GM12872 (cell line): ENCODE measurements around the gene VWA1.

Experiments used
- TF ChIP-seq, protein P1 (sequence below): IDR thresholded peaks from 3 replicates; pipeline ENCODE4 v1.5.1; 2011; ENCODE audit warnings: low read depth, mild to moderate bottlenecking, low read length, moderate library complexity; ENCODE audit not compliant: insufficient read depth

The VWA1 gene

GRCh38 chr1:1455366-1455884 lies 19.9 kb downstream of the VWA1 start:
- TF ChIP-seq, protein P1, sequence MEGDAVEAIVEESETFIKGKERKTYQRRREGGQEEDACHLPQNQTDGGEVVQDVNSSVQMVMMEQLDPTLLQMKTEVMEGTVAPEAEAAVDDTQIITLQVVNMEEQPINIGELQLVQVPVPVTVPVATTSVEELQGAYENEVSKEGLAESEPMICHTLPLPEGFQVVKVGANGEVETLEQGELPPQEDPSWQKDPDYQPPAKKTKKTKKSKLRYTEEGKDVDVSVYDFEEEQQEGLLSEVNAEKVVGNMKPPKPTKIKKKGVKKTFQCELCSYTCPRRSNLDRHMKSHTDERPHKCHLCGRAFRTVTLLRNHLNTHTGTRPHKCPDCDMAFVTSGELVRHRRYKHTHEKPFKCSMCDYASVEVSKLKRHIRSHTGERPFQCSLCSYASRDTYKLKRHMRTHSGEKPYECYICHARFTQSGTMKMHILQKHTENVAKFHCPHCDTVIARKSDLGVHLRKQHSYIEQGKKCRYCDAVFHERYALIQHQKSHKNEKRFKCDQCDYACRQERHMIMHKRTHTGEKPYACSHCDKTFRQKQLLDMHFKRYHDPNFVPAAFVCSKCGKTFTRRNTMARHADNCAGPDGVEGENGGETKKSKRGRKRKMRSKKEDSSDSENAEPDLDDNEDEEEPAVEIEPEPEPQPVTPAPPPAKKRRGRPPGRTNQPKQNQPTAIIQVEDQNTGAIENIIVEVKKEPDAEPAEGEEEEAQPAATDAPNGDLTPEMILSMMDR: no peak

DNA sequence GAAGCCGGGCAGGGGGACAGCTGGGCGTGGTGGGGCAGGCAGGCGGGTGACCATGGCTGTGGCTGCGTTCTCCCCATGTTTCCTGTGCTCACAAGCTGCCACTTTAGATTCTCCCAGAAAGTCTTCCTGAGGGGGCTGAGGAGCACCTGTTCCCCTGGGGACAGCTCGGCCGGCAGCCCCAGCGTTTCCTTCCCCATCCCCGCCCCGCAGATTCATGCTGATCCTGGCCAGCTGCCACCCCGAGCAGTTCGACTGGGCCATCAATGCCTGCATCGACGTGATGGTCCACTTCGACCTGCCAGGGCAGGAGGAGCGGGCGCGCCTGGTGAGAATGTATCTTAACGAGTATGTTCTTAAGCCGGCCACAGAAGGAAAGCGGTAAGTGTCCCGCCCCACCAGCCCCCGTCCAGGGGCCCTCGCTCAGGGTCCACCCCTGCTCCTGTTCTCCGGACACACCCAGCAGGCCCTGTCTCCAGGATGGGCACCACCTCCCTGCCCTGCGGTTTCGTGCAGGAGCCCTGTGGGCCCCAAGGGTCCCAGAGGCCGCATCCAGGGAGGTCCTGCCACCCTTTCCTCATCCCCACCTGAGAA lies 25.1 kb downstream of the VWA1 start:
- TF ChIP-seq, protein P1: no peak

GRCh38 chr1:1461721-1462317 lies 26.3 kb downstream of the VWA1 start:
- TF ChIP-seq, protein P1: no peak

GRCh38 chr1:1462318-1462966 lies 27.0 kb downstream of the VWA1 start:
- TF ChIP-seq, protein P1: no peak

DNA sequence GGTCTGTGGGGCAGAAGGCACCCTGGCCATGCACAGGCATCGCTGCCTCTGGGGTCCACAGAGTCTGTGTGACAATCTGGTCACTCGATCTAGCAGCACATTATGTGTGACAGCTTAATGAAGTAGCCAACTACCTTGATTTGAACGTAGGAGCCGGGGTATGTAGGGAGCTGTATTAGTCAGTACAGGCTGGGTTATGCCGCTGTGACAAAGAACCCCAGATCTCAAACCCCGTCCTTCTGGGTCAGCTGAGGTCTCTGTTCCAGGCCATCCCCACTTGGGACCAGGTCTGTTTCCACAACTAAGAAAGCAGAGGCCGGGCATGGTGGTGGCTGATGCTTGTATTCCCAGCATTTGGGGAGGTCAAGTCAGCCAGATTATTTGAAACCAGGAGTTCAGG lies 27.8 kb downstream of the VWA1 start:
- TF ChIP-seq, protein P1: no peak

- TF ChIP-seq, protein P1: no peak
Observed at GRCh38 chr1:1470626-1471388, 35.3 kb downstream of the VWA1 start.

- TF ChIP-seq, protein P1: no peak
Observed at GRCh38 chr1:1471389-1472052, 36.0 kb downstream of the VWA1 start, which contains the start of gene ATAD3B. TSS of gene ATAD3B (plus strand) at chr1:1471765. CDS start at chr1:1471885, 120 bp downstream.
